ENCODE data around the gene ABHD16B.

- no peak for TF ChIP-seq TAF1 (IDR thresholded peaks at IDR 0.05; ENCODE audit: low read depth, low read length)
- no peak for TF ChIP-seq POLR2AphosphoS5 (IDR thresholded peaks at IDR 0.05; ENCODE audit: low read depth, low read length)
- TF ChIP-seq POLR2A (IDR thresholded peaks at IDR 0.05; ENCODE audit: low read depth, low read length): no peak
- no peak for TF ChIP-seq POU2F2 (IDR thresholded peaks at IDR 0.05; ENCODE audit: low read depth, low read length)
- no peak for TF ChIP-seq SPI1 (IDR thresholded peaks at IDR 0.05; ENCODE audit: low read depth, low read length)
Observed at GRCh38 chr20:63854069-63854765, 7.1 kb upstream of the ABHD16B start.
